ENCODE results near the gene HSPA12B. TPM values are rescaled to one million over a fixed set of nuclear protein-coding genes. Genes with fewer than 3 reads are reported as not detected.

HSPA12B gene
- total and polyA plus RNA-seq, 2 of the 13 experiments (the other 11 are each of a cell fraction or from before 2014, with no cell fraction given) = 0.01 TPM; not detected in 1

- peak; percentile 62 for TF ChIP-seq TFDP2 (CRISPR knock-in tag; IDR thresholded peaks at IDR 0.05)
- peak; percentile 52; the same call in 1 of the 2 replicates for TF ChIP-seq ZBTB33 (CRISPR knock-in tag; IDR thresholded peaks at IDR 0.05)
- no peak for TF ChIP-seq ARNT2 (CRISPR knock-in tag; IDR thresholded peaks at IDR 0.05; ENCODE audit: low read depth)
- TF ChIP-seq ZNF33A (CRISPR knock-in tag; IDR thresholded peaks at IDR 0.05; ENCODE audit: borderline replicate concordance) = no peak
- peak; percentile 68; the same call in 1 of the 2 replicates for TF ChIP-seq REPIN1 (CRISPR knock-in tag; IDR thresholded peaks at IDR 0.05; ENCODE audit: borderline replicate concordance, low read depth)
- TF ChIP-seq TCF7L2 (IDR thresholded peaks at IDR 0.05; ENCODE audit: low read depth, low read length) = no peak
- 0 out of 2 replicates have a peak, but pooled peaks have one; percentile 5 for TF ChIP-seq BHLHE40 (IDR thresholded peaks at IDR 0.05; ENCODE audit: low read length)
- peak; percentile 77; the same call in 1 of the 2 replicates for TF ChIP-seq MTERF4 (CRISPR knock-in tag; IDR thresholded peaks at IDR 0.05)
- no peak for TF ChIP-seq ZNF543 (CRISPR knock-in tag; IDR thresholded peaks at IDR 0.05)
- peak; percentile 45; the same call in 1 of the 2 replicates for TF ChIP-seq ZNF280B (CRISPR knock-in tag; IDR thresholded peaks at IDR 0.05; ENCODE audit: borderline replicate concordance)
- TF ChIP-seq ZNF260 (CRISPR knock-in tag; IDR thresholded peaks at IDR 0.05; ENCODE audit: borderline replicate concordance, low read depth) = no peak
- no peak for TF ChIP-seq ZBTB7A (CRISPR knock-in tag; IDR thresholded peaks at IDR 0.05)
- TF ChIP-seq ZNF576 (CRISPR knock-in tag; IDR thresholded peaks at IDR 0.05) = no peak; the same call in 1 of the 2 replicates
- TF ChIP-seq ZNF781 (CRISPR knock-in tag; IDR thresholded peaks at IDR 0.05; ENCODE audit: borderline replicate concordance, not compliant biosample characterization) = peak; percentile 83
- TF ChIP-seq TFAP4 (IDR thresholded peaks at IDR 0.05; ENCODE audit: borderline replicate concordance, low read depth) = peak; percentile 97
- TF ChIP-seq KLF6 (CRISPR knock-in tag; IDR thresholded peaks at IDR 0.05) = peak; percentile 40; the same call in 1 of the 2 replicates
- TF ChIP-seq RXRB (CRISPR knock-in tag; IDR thresholded peaks at IDR 0.05; ENCODE audit: borderline replicate concordance) = peak; percentile 23; the same call in 1 of the 2 replicates
- TF ChIP-seq AHR (CRISPR knock-in tag; IDR thresholded peaks at IDR 0.05) = no peak
- no peak for TF ChIP-seq SOX13 (IDR thresholded peaks at IDR 0.05)
- no peak for TF ChIP-seq SOX13 (CRISPR knock-in tag; conservative IDR thresholded peaks at IDR 0.05 in 1 of 2, IDR thresholded peaks at IDR 0.05 in 1 of 2)
- no peak for TF ChIP-seq KLF16 (CRISPR knock-in tag; IDR thresholded peaks at IDR 0.05)
- 0 out of 2 replicates have a peak, but pooled peaks have one; percentile 28 for TF ChIP-seq MIER2 (CRISPR knock-in tag; IDR thresholded peaks at IDR 0.05)
Measured at GRCh38 chr20:3781153-3781910, 48.8 kb downstream of the HSPA12B start, which contains the start of gene SPEF1 (continued).

Measured in HepG2 (cell line).